Activated naive CD8-positive, alpha-beta T cell (primary cell): ENCODE results near the gene GSC2.

ENCODE experiments used
- H3K27ac Mint-ChIP-seq: one replicate; pipeline ENCODE4 v1.8.0; 2021; ENCODE audit warnings: mixed read lengths
- H3K27me3 Mint-ChIP-seq: one replicate; pipeline ENCODE4 v1.8.0; 2021; ENCODE audit warnings: mixed read lengths
- H3K36me3 Mint-ChIP-seq: one replicate; pipeline ENCODE4 v1.8.0; 2021; ENCODE audit warnings: mixed read lengths
- H3K4me1 Mint-ChIP-seq: one replicate; pipeline ENCODE4 v1.8.0; 2021; ENCODE audit warnings: low read depth, mixed read lengths
- H3K4me3 Mint-ChIP-seq: one replicate; pipeline ENCODE4 v1.8.0; 2021; ENCODE audit warnings: mild to moderate bottlenecking, mixed read lengths
- H3K9me3 Mint-ChIP-seq: one replicate; pipeline ENCODE4 v1.8.0; 2021; ENCODE audit warnings: low read depth, mixed read lengths

Gene GSC2

GRCh38 chr22:19149047-19149883, 827 bp downstream of the GSC2 start:
- Mint-ChIP-seq H3K4me3 (peak overlapping the region; percentile 27), H3K27ac (no peak overlapping the region), H3K4me1 (peaks cover 15% of the 10 kb centered on the region), H3K9me3 (no peaks in the 10 kb centered on the region), H3K27me3 (peaks cover 20% of the 10 kb centered on the region), H3K36me3 (no peaks in the 10 kb centered on the region)

- Mint-ChIP-seq H3K36me3 (peaks cover 3% of the 10 kb centered on the region), H3K9me3 (no peaks in the 10 kb centered on the region), H3K27me3 (peaks cover 17% of the 10 kb centered on the region), H3K4me3 (peak overlapping the region; percentile 47), H3K27ac (no peak overlapping the region), H3K4me1 (peaks cover 21% of the 10 kb centered on the region)
Observed at GRCh38 chr22:19148417-19149046, 1.6 kb downstream of the GSC2 start.

DNA sequence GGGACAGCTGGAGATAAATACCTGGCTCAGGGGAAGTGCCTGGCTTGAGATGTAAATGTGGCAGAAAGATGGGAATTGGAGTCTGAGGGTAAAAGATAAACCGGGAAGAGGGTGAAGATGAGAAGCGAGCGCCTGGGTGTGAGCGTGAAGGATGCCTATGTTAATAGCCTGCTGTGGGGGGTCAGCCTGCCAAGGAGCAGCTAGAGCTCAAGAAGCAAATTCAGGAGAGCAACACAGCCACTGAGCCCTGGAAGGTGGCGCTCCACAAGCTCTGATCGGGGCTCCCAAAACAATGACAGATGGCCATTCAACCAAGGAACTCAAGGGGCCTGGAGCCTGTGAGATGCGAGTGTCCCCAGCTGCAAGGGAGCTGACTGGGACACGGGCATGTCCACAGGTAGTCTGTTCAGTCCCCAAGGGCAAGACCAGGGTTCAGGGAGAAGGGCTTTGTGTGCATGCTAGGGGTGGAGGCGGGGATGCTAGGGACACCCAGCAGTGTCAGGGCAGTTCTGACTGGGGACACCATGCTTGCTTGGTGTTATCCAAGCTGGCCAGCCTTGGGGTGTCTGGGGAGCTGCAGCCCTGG, 2.8 kb downstream of the GSC2 start:
- Mint-ChIP-seq H3K9me3 (no peaks in the 10 kb centered on the region), H3K4me3 (peak overlapping the region; percentile 13), H3K27ac (no peak overlapping the region), H3K4me1 (peaks cover 28% of the 10 kb centered on the region), H3K27me3 (peaks cover 11% of the 10 kb centered on the region), H3K36me3 (peaks cover 3% of the 10 kb centered on the region)

DNA sequence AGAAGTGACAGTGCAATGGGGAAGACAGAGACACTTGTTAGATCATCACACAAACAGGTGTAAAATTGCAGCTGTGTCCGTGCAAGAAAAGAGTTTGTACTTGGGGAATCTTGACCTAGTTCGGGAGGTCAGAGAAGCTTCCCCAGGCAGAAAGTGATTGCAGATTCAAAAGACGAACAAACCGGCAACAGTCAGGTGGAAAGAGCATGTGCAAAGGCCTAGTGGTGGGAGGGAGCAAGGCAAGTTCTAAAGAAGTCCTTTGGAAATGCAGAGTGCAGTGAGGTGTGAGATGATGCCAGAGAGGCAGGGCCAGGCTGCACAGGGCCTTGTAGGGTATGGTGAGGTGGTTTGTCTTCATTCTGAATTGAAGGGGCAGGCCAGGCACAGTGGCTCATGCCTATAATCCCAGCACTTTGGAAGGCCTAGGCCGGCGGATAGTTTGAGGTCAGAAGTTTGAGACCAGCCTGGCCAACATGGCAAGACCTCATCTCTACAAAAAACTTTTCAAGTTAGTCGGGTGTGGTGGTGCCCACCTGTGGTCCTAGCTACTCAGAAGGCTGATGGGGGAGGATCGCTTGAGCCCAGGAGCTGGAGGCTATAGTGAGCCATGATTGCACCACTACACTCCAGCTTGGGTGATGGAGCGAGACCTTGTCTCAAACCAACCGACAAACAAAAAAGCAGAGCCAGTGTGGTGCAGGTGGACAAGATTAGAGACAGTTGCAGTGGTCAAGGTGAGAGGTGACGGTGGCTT, 3.7 kb downstream of the GSC2 start:
- peaks cover 27% of the 10 kb centered on the region for H3K4me1 Mint-ChIP-seq
- H3K27ac Mint-ChIP-seq, result no peak overlapping the region
- H3K4me3 Mint-ChIP-seq, result no peak overlapping the region
- no peaks in the 10 kb centered on the region for H3K9me3 Mint-ChIP-seq
- H3K27me3 Mint-ChIP-seq, result peaks cover 6% of the 10 kb centered on the region
- peaks cover 3% of the 10 kb centered on the region for H3K36me3 Mint-ChIP-seq

GRCh38 chr22:19143967-19144400, 6.1 kb downstream of the GSC2 start:
- Mint-ChIP-seq H3K9me3 (no peaks in the 10 kb centered on the region), H3K27me3 (no peaks in the 10 kb centered on the region), H3K36me3 (peaks cover 3% of the 10 kb centered on the region), H3K27ac (peak overlapping the region; percentile 96), H3K4me1 (peaks cover 19% of the 10 kb centered on the region), H3K4me3 (peak overlapping the region; percentile 98)

DNA sequence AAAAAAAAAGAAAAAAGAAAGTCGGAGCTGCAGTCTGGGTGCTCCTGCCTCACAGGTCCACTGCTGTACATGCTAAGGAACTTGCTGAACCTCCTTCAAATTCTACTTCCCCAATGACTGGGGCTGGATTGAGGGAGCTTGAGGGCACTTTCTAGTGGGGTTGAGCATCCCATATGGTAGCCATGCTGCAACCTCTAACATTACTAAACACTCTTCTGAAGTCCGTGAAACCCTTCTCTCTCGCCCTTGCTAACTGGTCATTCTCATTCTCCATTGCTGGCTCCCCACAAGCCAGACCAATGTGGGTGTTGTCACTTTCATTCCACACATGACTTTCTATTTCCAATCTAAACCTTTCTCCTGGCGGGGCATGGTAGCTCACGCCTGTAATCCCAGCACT, 6.9 kb downstream of the GSC2 start:
- peaks cover 3% of the 10 kb centered on the region for H3K36me3 Mint-ChIP-seq
- peak overlapping the region; percentile 98 for H3K4me3 Mint-ChIP-seq
- no peaks in the 10 kb centered on the region for H3K27me3 Mint-ChIP-seq
- no peaks in the 10 kb centered on the region for H3K9me3 Mint-ChIP-seq
- peaks cover 19% of the 10 kb centered on the region for H3K4me1 Mint-ChIP-seq
- H3K27ac Mint-ChIP-seq, result no peak overlapping the region

DNA sequence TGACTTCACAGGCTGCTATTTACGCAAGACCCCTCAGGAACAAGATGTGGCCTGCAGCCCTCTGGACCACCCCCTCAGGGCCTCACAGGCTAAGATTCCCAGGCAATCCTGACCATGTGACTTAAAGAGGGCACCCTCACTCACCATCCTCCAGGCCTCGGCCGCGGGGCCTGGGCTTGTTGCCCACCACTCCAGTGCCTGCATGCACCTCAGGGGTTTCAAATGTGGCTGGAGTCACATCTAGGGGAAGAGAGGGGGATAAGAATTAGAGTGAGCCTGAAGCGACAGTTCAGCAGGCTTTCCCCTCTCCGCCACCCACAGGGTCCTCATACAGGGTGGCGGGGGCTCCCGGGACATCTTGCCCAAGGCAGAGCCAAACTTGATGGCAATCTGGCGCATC, 7.7 kb downstream of the GSC2 start:
- Mint-ChIP-seq H3K4me1 (peaks cover 19% of the 10 kb centered on the region), H3K9me3 (no peaks in the 10 kb centered on the region), H3K4me3 (peak overlapping the region; percentile 54), H3K36me3 (peaks cover 3% of the 10 kb centered on the region), H3K27ac (no peak overlapping the region), H3K27me3 (no peaks in the 10 kb centered on the region)

DNA sequence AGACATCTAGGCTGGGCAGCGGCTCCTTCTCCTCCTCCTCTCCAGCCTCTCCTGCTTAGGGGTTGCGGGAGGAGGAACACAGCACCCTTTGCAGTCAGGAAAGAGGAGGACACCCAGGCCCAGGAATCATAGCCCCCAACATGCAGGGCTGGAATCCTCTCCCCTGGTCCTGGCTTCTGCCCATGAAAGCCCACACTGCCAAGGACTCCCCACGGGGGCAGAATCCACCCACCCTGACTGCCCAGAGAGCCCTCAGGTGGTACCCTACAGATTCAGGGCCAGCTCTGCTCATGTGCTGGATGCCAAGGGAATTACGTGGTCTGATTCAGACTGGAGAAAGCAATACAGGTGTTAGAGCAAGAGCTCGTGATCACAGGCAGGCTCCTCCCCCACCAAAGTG, 10.1 kb downstream of the GSC2 start:
- Mint-ChIP-seq H3K4me1 (peaks cover 19% of the 10 kb centered on the region), H3K9me3 (no peaks in the 10 kb centered on the region), H3K27me3 (no peaks in the 10 kb centered on the region), H3K36me3 (peaks cover 5% of the 10 kb centered on the region), H3K27ac (no peak overlapping the region), H3K4me3 (no peak overlapping the region)

GRCh38 chr22:19139001-19139356, 11.1 kb downstream of the GSC2 start:
- H3K9me3 Mint-ChIP-seq, result no peaks in the 10 kb centered on the region
- no peaks in the 10 kb centered on the region for H3K27me3 Mint-ChIP-seq
- H3K27ac Mint-ChIP-seq, result no peak overlapping the region
- H3K4me1 Mint-ChIP-seq, result peaks cover 12% of the 10 kb centered on the region
- H3K36me3 Mint-ChIP-seq, result peaks cover 4% of the 10 kb centered on the region
- no peak overlapping the region for H3K4me3 Mint-ChIP-seq

DNA sequence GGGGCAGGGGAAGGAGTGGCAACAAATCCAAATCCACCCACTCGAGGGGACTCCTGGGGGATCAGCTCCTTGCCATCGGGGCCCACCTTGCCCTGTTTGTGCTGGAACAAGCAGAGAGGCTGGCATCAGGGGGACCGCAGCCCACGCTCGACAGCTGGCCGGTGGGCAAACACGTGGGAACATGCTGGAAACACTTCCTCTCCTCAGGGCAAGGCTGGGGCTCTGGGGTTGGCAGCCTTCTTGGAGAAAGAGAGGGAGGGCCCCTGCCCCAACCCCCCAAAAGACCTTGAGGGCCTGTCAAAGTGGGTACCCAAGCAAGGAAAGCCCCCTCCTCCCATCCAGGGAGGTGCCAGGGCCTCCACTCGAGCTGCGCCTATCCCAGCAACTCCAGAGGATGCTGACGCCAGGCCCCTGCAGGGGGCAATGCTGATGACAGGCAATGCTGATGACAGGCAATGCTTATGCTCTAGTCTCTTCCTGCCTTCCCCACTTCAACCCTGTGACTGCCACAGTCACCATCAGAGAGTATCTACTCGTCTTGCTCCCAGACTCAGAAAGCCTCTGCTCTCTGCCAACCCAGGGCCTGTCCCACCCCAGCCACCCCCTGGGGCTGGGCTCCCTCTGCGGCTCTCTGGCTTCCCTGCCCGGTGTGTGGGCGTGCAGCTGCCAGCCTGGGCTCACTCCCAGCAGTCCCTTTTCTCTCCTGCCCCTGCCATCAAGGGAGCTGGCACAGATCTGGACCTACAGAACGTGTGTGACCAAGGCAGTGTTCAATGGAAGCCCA, 11.7 kb downstream of the GSC2 start:
- peaks cover 8% of the 10 kb centered on the region for H3K4me1 Mint-ChIP-seq
- H3K36me3 Mint-ChIP-seq, result peaks cover 2% of the 10 kb centered on the region
- no peaks in the 10 kb centered on the region for H3K27me3 Mint-ChIP-seq
- no peak overlapping the region for H3K27ac Mint-ChIP-seq
- no peaks in the 10 kb centered on the region for H3K9me3 Mint-ChIP-seq
- H3K4me3 Mint-ChIP-seq, result no peak overlapping the region

DNA sequence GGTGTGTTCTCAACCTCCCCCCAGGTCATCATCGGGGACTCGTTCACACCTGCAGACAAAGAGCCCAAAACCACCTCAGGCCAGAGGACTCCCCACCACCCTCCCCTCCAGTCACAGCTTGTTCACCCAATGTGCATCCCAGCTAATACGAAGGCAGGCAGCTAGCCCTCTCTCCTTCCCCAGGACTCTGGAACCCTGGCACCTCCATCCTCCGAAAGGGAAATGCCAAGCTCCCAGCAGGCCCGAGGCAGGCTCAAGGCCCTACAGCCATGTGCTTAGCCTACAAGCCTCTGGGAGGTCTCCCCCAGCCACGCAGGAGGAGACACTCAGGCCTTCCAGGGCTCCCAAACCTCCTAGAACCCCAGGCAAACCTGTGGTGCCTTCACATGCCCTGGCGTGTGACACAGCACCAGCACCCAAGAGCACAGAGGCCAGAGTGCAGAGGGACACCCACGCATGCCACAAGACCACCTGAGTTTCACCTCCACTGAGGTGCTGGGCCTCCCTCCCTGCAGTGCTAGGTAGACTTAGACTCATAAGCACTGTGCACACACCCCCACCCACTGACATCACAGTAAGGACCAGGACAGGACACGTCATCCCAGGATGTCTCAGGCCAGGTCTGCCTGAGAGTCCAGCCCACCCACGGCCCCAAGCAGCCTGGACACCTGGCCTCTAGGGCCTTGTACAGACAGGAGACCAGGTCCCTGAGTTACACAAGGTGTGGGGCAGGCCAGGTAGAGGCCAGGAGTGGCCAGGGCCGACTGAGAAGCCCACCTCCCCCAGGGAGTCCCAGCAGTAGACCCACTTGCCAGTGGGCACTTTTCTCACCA, 12.5 kb downstream of the GSC2 start:
- no peak overlapping the region for H3K27ac Mint-ChIP-seq
- no peaks in the 10 kb centered on the region for H3K9me3 Mint-ChIP-seq
- peaks cover 2% of the 10 kb centered on the region for H3K4me1 Mint-ChIP-seq
- no peaks in the 10 kb centered on the region for H3K27me3 Mint-ChIP-seq
- H3K4me3 Mint-ChIP-seq, result no peak overlapping the region
- H3K36me3 Mint-ChIP-seq, result peaks cover 2% of the 10 kb centered on the region

DNA sequence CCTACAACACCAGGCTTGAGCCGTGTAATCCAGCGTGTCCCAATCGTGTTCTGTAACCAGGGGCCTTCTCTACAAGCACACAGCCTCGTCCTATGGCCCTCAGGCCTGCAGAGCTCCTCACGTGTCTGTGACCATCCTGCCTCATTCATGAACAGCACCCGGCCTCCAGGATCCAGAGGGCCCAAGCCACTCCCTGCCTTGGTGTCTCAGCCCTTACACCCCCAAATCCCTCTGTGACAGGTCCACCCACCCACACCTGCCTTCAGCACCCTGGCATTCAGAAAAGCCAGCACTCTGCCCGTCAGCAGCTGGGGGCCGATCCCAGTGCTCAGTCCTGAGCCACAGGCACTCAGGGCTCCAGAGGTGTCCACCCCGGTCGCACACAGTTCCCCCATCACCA, 13.2 kb downstream of the GSC2 start:
- Mint-ChIP-seq H3K36me3 (peaks cover 2% of the 10 kb centered on the region), H3K4me1 (no peaks in the 10 kb centered on the region), H3K4me3 (no peak overlapping the region), H3K27me3 (no peaks in the 10 kb centered on the region), H3K9me3 (no peaks in the 10 kb centered on the region), H3K27ac (no peak overlapping the region)

DNA sequence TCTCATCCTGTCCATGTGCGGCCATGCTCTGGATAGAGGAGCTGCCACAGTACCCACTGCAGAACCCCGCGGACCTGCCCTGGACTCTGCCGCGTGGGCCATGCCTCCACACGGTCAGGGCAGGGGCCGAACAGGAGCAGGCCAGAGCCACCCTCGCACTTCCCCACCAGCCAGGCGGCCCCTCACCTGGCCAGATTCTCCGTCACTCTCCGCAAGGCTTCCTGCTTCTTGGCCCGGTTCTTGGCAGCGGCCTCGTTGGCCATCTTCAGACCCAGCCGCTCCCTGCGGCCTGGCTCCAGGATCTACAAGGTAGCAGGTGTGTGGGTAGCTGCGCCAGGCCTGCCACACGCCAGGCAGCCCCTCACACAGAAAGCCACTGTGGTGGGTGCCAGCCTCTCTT, 15.2 kb downstream of the GSC2 start:
- Mint-ChIP-seq H3K27me3 (no peaks in the 10 kb centered on the region), H3K4me3 (no peak overlapping the region), H3K27ac (no peak overlapping the region), H3K4me1 (no peaks in the 10 kb centered on the region), H3K9me3 (no peaks in the 10 kb centered on the region), H3K36me3 (peaks cover 2% of the 10 kb centered on the region)
